GM12878 (cell line): ENCODE measurements around the gene CDC42EP1. TPM values are rescaled to one million over a fixed set of nuclear protein-coding genes. Genes with fewer than 3 reads are reported as not detected.

Experiments used
- ATAC-seq: fragments of 200-7000 bp; cut with Tn5 transposase; 3 replicates; pipeline ENCODE4 v1.9.1; 2020; ENCODE audit warnings: mild to moderate bottlenecking, moderate library complexity
- BruUV-seq: library from RNA; stranded (reverse); fragments of 400-500 nt; replicated peaks from 2 replicates; lab custom pipeline; 2021; lab: Mats Ljungman, UMichigan
- CTCF ChIA-PET: fragments of 300-600 bp; sonication (Branson Sonifier 250); formaldehyde crosslinking; extraction: SDS; loops from one replicate; lab custom pipeline; 2021; ENCODE audit warnings: inconsistent platforms; lab: Yijun Ruan, JAX
- POLR2A ChIA-PET: fragments of 350-600 bp; formaldehyde crosslinking; extraction: SDS; loops from one replicate; lab custom pipeline; 2021; ENCODE audit warnings: inconsistent platforms; lab: Charles Lee
- RAD21 ChIA-PET: fragments of 300-600 bp; sonication (Branson Sonifier 250); formaldehyde crosslinking; loops from one replicate; lab custom pipeline; 2023; ENCODE audit warnings: antibody characterized with exemption; ENCODE audit not compliant: unreplicated experiment; lab: Charles Lee
- SMC1A ChIA-PET: fragments of 300-600 bp; sonication (Branson Sonifier 250); formaldehyde crosslinking; loops from one replicate; lab custom pipeline; 2023; ENCODE audit not compliant: unreplicated experiment, uncharacterized antibody; lab: Charles Lee
- DNase-seq: peaks from one replicate; pipeline ENCODE4 v3.0.0-alpha.2; 2011; ENCODE audit warnings: low read depth, low spot score
- FAIRE-seq: peaks from 3 replicates; lab custom pipeline; 2011; peaks lifted over from hg19 to GRCh38; lab: Jason Lieb, UNC
- H2AFZ ChIP-seq: 2 replicates; pipeline ENCODE4 v1.6.0; 2011; ENCODE audit warnings: low read depth, low read length, control low read depth; ENCODE audit not compliant: control insufficient read depth
- H3K27ac ChIP-seq: 2 replicates; pipeline ENCODE4 v1.5.1; 2011; ENCODE audit warnings: control low read depth; ENCODE audit not compliant: control insufficient read depth, insufficient read depth
- H3K27me3 ChIP-seq, 2 experiments: replicated peaks in 1 of 2; 2 replicates each; pipeline versions ENCODE4 v1.6.0 to v1.6.1; 2011; ENCODE audit warnings: low read length in 1 of 2; ENCODE audit not compliant: control insufficient read depth in 2 of 2, insufficient read depth in 2 of 2
- H3K36me3 ChIP-seq, 2 experiments: 2 replicates each; pipeline ENCODE4 v1.5.1; 2011; ENCODE audit warnings: low read length in 1 of 2; ENCODE audit not compliant: control insufficient read depth in 2 of 2, insufficient read depth in 2 of 2
- H3K4me1 ChIP-seq: 2 replicates; pipeline ENCODE4 v1.6.1; 2011; ENCODE audit warnings: mild to moderate bottlenecking, low read length, moderate library complexity, mixed read lengths; ENCODE audit not compliant: control insufficient read depth, insufficient read depth
- H3K4me2 ChIP-seq: 2 replicates; pipeline ENCODE4 v1.6.0; 2011; ENCODE audit warnings: control low read depth; ENCODE audit not compliant: control insufficient read depth, insufficient read depth
- H3K4me3 ChIP-seq: fragments of 200-600 bp; sonication (generic); 2 replicates; pipeline ENCODE4 v1.5.1; 2016
- H3K79me2 ChIP-seq: 2 replicates; pipeline ENCODE4 v1.6.0; 2011; ENCODE audit warnings: low read length; ENCODE audit not compliant: control insufficient read depth, insufficient read depth
- H3K9ac ChIP-seq: 2 replicates; pipeline ENCODE4 v1.8.0; 2011; ENCODE audit warnings: low read length, control low read depth, mixed read lengths; ENCODE audit not compliant: control insufficient read depth, insufficient read depth
- H3K9me3 ChIP-seq: replicated peaks from 3 replicates; pipeline ENCODE4 v1.5.1; 2011; ENCODE audit warnings: mild to moderate bottlenecking, low read length; ENCODE audit not compliant: control insufficient read depth, insufficient read depth
- H4K20me1 ChIP-seq: 2 replicates; pipeline ENCODE4 v1.6.0; 2011; ENCODE audit not compliant: control insufficient read depth, insufficient read depth
- ATF2 ChIP-seq: IDR thresholded peaks from 2 replicates; pipeline ENCODE4 v1.6.1; 2012; ENCODE audit warnings: low read length, inconsistent platforms
- CBX5 ChIP-seq: sonication (generic); IDR thresholded peaks from 2 replicates; pipeline ENCODE4 v1.6.1; 2016; ENCODE audit warnings: low read depth, moderate library complexity, mild to moderate bottlenecking, inconsistent platforms
- CREB1 ChIP-seq: IDR thresholded peaks from 2 replicates; pipeline ENCODE4 v1.6.1; 2012; ENCODE audit warnings: low read depth, mild to moderate bottlenecking, inconsistent platforms
- E2F4 ChIP-seq: IDR thresholded peaks from 2 replicates; pipeline ENCODE4 v1.6.1; 2012; ENCODE audit warnings: low read depth, low read length, improper control_type of control experiment
- ETV6 ChIP-seq, 2 experiments: fragments of 450-650 bp in 1 of 2; IDR thresholded peaks in 1 of 2; conservative IDR thresholded peaks in 1 of 2; 2 replicates each; pipeline ENCODE4 v1.6.1; 2014; ENCODE audit warnings: antibody characterized with exemption in 1 of 2, borderline replicate concordance in 1 of 2, low read depth in 1 of 2, mild to moderate bottlenecking in 1 of 2, moderate library complexity in 1 of 2
- IRF4 ChIP-seq: IDR thresholded peaks from 2 replicates; pipeline ENCODE4 v1.6.1; 2011; ENCODE audit warnings: low read depth, low read length
- KLF5 ChIP-seq: fragments of 450-650 bp; IDR thresholded peaks from 2 replicates; pipeline ENCODE4 v1.6.1; 2014; ENCODE audit warnings: mild to moderate bottlenecking; ENCODE audit not compliant: partially characterized antibody
- MTA2 ChIP-seq: fragments of 450-650 bp; IDR thresholded peaks from 2 replicates; pipeline ENCODE4 v1.6.1; 2016; ENCODE audit warnings: low read depth, mild to moderate bottlenecking, moderate library complexity
- MYB ChIP-seq: fragments of 150-350 bp; IDR thresholded peaks from 2 replicates; pipeline ENCODE4 v1.6.1; 2014; ENCODE audit warnings: mild to moderate bottlenecking, low read depth, low read length, borderline replicate concordance
- NFIC ChIP-seq: IDR thresholded peaks from 2 replicates; pipeline ENCODE4 v1.6.1; 2012; ENCODE audit warnings: low read depth, mild to moderate bottlenecking, inconsistent platforms, low read length, moderate library complexity
- POLR2A ChIP-seq: IDR thresholded peaks from 2 replicates; pipeline ENCODE4 v1.6.1; 2011; ENCODE audit warnings: low read depth, mild to moderate bottlenecking, low read length
- PRDM15 ChIP-seq: fragments of 450-650 bp; formaldehyde crosslinking; IDR thresholded peaks from 2 replicates; pipeline ENCODE4 v1.4.0; 2020; ENCODE audit warnings: mild to moderate bottlenecking, moderate library complexity
- RFX5 ChIP-seq: IDR thresholded peaks from 2 replicates; pipeline ENCODE4 v1.6.1; 2011; ENCODE audit warnings: low read depth, low read length, improper control_type of control experiment
- RUNX3 ChIP-seq: IDR thresholded peaks from 2 replicates; pipeline ENCODE4 v1.6.1; 2012; ENCODE audit warnings: low read length, inconsistent platforms
- WRNIP1 ChIP-seq: IDR thresholded peaks from 2 replicates; pipeline ENCODE4 v1.6.1; 2011; ENCODE audit warnings: low read depth, low read length, improper control_type of control experiment, borderline replicate concordance
- ZNF622 ChIP-seq: fragments of 450-650 bp; IDR thresholded peaks from 2 replicates; pipeline ENCODE4 v1.6.1; 2017; ENCODE audit warnings: mild to moderate bottlenecking, inconsistent platforms
- WGBS: methylation state at CpG from one replicate; pipeline ENCODE4 v1.1.6; 2016; ENCODE audit warnings: low lambda C conversion rate; ENCODE audit not compliant: insufficient replicate concordance, insufficient coverage; ENCODE audit errors: missing lambda C conversion rate; 5-methylcytosine and 5-hydroxymethylcytosine counted together
- in situ Hi-C: fragments of 300-500 bp; cut with MboI; formaldehyde crosslinking; loops from 9 replicates; pipeline ENCODE4 v1.14.3; 2018; ENCODE audit warnings: mixed read lengths
- intact Hi-C: fragments of 100-400 bp; cut with micrococcal nuclease; formaldehyde crosslinking; loops from one replicate; pipeline ENCODE4 v1.14.2; 2022; ENCODE audit not compliant: unreplicated experiment
- polyA plus RNA-seq, 11 experiments: library from polyadenylated mRNA; depleted of rRNA in 4 of 11; unstranded in 6 of 11; stranded (reverse) in 5 of 11; fragments of >200 nt; fragmentation: Nextera tagmentation in 4 of 11; fragmentation: Illumina TruSeq in 1 of 11; extraction: Ambion mirVana in 4 of 11; extraction: Trizol in 1 of 11; gene quantifications; 1 replicate in 1 of 11; 2 replicates in 10 of 11; pipeline versions ENCODE4 v1.2.1 to v1.2.3, GENCODE V29; 2011 to 2016; ENCODE audit warnings: inconsistent platforms in 2 of 11, missing spikeins in 2 of 11, low read depth in 1 of 11
- total RNA-seq, 4 experiments: library from RNA; depleted of rRNA in 3 of 4; stranded (reverse); fragments of >200 nt in 3 of 4; fragmentation: Illumina TruSeq in 1 of 4; extraction: Trizol in 1 of 4; gene quantifications; 2 replicates each; pipeline versions ENCODE4 v1.2.1 to v1.2.3, GENCODE V29; 2013 to 2021

Gene CDC42EP1
- total and polyA plus RNA-seq, 10 of the 15 experiments (the other 5 are each of a cell fraction or from before 2014, with no cell fraction given), result 0.04 to 0.33 (median 0.09) TPM; not detected in 7

DNA sequence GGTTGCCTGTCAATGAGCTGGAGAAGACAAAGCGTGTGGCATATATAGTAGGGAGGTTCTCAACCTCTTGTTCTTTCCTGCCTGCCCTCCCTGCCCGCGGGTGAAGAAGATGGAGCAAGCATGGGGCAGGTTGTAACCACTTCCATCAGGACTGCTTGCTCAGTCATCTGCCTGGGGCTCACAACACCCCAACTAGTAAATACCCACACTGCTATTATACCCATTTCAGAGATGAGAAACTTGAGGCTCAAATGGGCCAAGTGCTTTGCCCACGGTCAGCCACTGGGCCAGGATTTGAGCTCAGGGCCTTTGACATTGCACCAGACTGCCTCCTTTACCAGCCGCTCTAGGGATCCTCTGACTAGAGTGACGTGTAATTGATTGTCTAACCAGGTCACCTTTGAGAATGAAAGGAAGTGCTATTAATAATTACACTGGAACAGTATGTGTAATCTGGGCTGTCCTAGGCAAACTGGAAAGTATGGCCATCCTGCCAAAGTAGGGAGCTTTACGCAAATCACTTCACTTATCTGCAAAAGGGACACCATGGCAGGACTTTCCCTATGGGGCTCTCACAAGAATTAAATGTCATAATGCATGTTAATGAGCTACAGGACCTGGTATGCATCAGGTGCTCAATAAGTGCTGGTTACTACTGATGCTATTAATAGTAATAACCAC lies 2.8 kb upstream of the CDC42EP1 start:
- Histone ChIP-seq H2AFZ (no peak overlapping the region), H3K27ac (no peak overlapping the region), H3K79me2 (no peaks in the 10 kb centered on the region), H3K4me3 (no peak overlapping the region), H3K4me2 (no peak overlapping the region), H3K9me3 (no peaks in the 10 kb centered on the region), H3K9ac (no peak overlapping the region), H4K20me1 (no peaks in the 10 kb centered on the region), H3K27me3 (peaks cover 16 to 18% of the 10 kb centered on the region in 2 experiments), H3K4me1 (no peaks in the 10 kb centered on the region; the same call in 1 of the 2 replicates), H3K36me3 (no peaks in the 10 kb centered on the region)
- POLR2A ChIA-PET, result no interaction called here
- no TSS peak for BruUV-seq
- DNase-seq (no peak), FAIRE-seq (no peak), ATAC-seq (no peak)
- intact Hi-C loops (no loop called here), in situ Hi-C loops (no loop called here)
- RAD21 ChIA-PET, result no interaction called here
- WGBS, result 0% methylated on average over 7 of the region's 7 CpGs
- SMC1A ChIA-PET, result interaction anchor here (1.1 to 2.5 kb wide), 5 partner anchors 9 to 33 kb away, joined by 3 to 17 read pairs (median 7); no protein-coding TSS in a partner anchor
- CTCF ChIA-PET, result interaction anchor here (0.9 to 2.4 kb wide), 4 partner anchors 9 to 35 kb away, joined by 3 to 16 read pairs (median 8); no protein-coding TSS in a partner anchor
- no peak for TF ChIP-seq WRNIP1
- no peak for TF ChIP-seq RFX5
- no peak for TF ChIP-seq NFIC
- TF ChIP-seq MTA2, result no peak
- no peak for TF ChIP-seq PRDM15 (CRISPR knock-in tag)
- no peak for TF ChIP-seq IRF4
- no peak for TF ChIP-seq KLF5
- no peak for TF ChIP-seq POLR2A
- no peak for TF ChIP-seq MYB
- TF ChIP-seq CREB1, result no peak
- TF ChIP-seq ZNF622, result no peak
- TF ChIP-seq RUNX3, result no peak
- no peak for TF ChIP-seq ATF2
- no peak for TF ChIP-seq CBX5
- TF ChIP-seq ETV6 (conservative IDR thresholded peaks at IDR 0.05 in 1 of 2, IDR thresholded peaks at IDR 0.05 in 1 of 2; ENCODE audit: borderline replicate concordance in 1 of 2, low read depth in 1 of 2), result no peak
- TF ChIP-seq E2F4, result no peak
